ENCODE data around the gene ALAS2.
"Not testable (repeated sequence)": the region's sequence is repeated elsewhere in the genome, so short reads cannot be mapped to it uniquely, and the experiment has no call there.

Gene ALAS2

GRCh38 chrX:54991706-54992105, 39.1 kb downstream of the ALAS2 start:
- H3K4me3 Mint-ChIP-seq: no peak overlapping the region
- TF ChIP-seq CTCF (IDR thresholded peaks at IDR 0.05): no peak

GRCh38 chrX:54983306-54983705, 47.5 kb downstream of the ALAS2 start:
- H3K4me1 Mint-ChIP-seq; H3K4me3 Mint-ChIP-seq; H3K36me3 Mint-ChIP-seq (ENCODE audit: low read depth); H3K27ac Mint-ChIP-seq; DNase-seq: not testable (repeated sequence)
- peaks cover 40% of the 10 kb centered on the region for H3K9me3 Mint-ChIP-seq
- H3K27me3 Mint-ChIP-seq (ENCODE audit: low read depth, poor library complexity): peaks cover 13% of the 10 kb centered on the region

More at GRCh38 chrX:54991706-54992105, 39.1 kb downstream of the ALAS2 start:
- H3K9me3 Mint-ChIP-seq: peaks cover 29% of the 10 kb centered on the region
- DNase-seq: no peak
- no peak overlapping the region for H3K27ac Mint-ChIP-seq
- H3K27me3 Mint-ChIP-seq (ENCODE audit: low read depth, poor library complexity): peaks cover 32% of the 10 kb centered on the region
- H3K4me1 Mint-ChIP-seq: no peaks in the 10 kb centered on the region
- no peaks in the 10 kb centered on the region for H3K36me3 Mint-ChIP-seq (ENCODE audit: low read depth)

- no peaks in the 10 kb centered on the region for H3K36me3 Mint-ChIP-seq (ENCODE audit: low read depth)
- no peaks in the 10 kb centered on the region for H3K4me1 Mint-ChIP-seq
- H3K27ac Mint-ChIP-seq: no peak overlapping the region
- no peak overlapping the region for H3K4me3 Mint-ChIP-seq
- no peak for DNase-seq
- H3K9me3 Mint-ChIP-seq: peaks cover 43% of the 10 kb centered on the region
- peaks cover 8% of the 10 kb centered on the region for H3K27me3 Mint-ChIP-seq (ENCODE audit: low read depth, poor library complexity)
- TF ChIP-seq CTCF (IDR thresholded peaks at IDR 0.05): no peak
Observed at GRCh38 chrX:54980334-54980733, 50.4 kb downstream of the ALAS2 start.

- TF ChIP-seq CTCF (IDR thresholded peaks at IDR 0.05): no peak
- H3K36me3 Mint-ChIP-seq (ENCODE audit: low read depth): no peaks in the 10 kb centered on the region
Observed at GRCh38 chrX:54979432-54979831, 51.3 kb downstream of the ALAS2 start.

GRCh38 chrX:54978448-54978847, 52.3 kb downstream of the ALAS2 start:
- no peak for TF ChIP-seq CTCF (IDR thresholded peaks at IDR 0.05)

More at GRCh38 chrX:54979432-54979831, 51.3 kb downstream of the ALAS2 start:
- H3K4me1 Mint-ChIP-seq: no peaks in the 10 kb centered on the region
- no peak for DNase-seq
- H3K9me3 Mint-ChIP-seq: peaks cover 52% of the 10 kb centered on the region
- H3K4me3 Mint-ChIP-seq: no peak overlapping the region
- H3K27me3 Mint-ChIP-seq (ENCODE audit: low read depth, poor library complexity): peaks cover 4% of the 10 kb centered on the region
- no peak overlapping the region for H3K27ac Mint-ChIP-seq

GRCh38 chrX:54977387-54977786, 53.4 kb downstream of the ALAS2 start:
- Mint-ChIP-seq H3K4me3 (no peak overlapping the region), H3K4me1 (no peaks in the 10 kb centered on the region), H3K27me3 (ENCODE audit: low read depth, poor library complexity) (peaks cover 4% of the 10 kb centered on the region), H3K36me3 (ENCODE audit: low read depth) (no peaks in the 10 kb centered on the region), H3K9me3 (peaks cover 55% of the 10 kb centered on the region), H3K27ac (no peak overlapping the region)
- TF ChIP-seq CTCF (IDR thresholded peaks at IDR 0.05): no peak
- DNase-seq: no peak

More at GRCh38 chrX:54978448-54978847, 52.3 kb downstream of the ALAS2 start:
- H3K4me3 Mint-ChIP-seq: no peak overlapping the region
- DNase-seq: no peak
- no peak overlapping the region for H3K27ac Mint-ChIP-seq
- no peaks in the 10 kb centered on the region for H3K4me1 Mint-ChIP-seq
- peaks cover 53% of the 10 kb centered on the region for H3K9me3 Mint-ChIP-seq
- H3K27me3 Mint-ChIP-seq (ENCODE audit: low read depth, poor library complexity): peaks cover 4% of the 10 kb centered on the region
- no peaks in the 10 kb centered on the region for H3K36me3 Mint-ChIP-seq (ENCODE audit: low read depth)
